AG10803 (cell line): Measurements from ENCODE around the gene ADNP2.

ENCODE experiments used
- DNase-seq: peaks from one replicate; pipeline ENCODE4 v3.0.0; 2010; ENCODE audit warnings: low read depth
- H3K4me3 ChIP-seq: 2 replicates; pipeline ENCODE4 v1.5.1; 2011; ENCODE audit warnings: mild to moderate bottlenecking, low read length, control low read depth
- TF ChIP-seq, protein P1 (sequence below): conservative IDR thresholded peaks from 2 replicates; pipeline ENCODE4 v1.5.1; 2011; ENCODE audit warnings: mild to moderate bottlenecking, low read length, control low read depth, inconsistent platforms

The ADNP2 gene

DNA sequence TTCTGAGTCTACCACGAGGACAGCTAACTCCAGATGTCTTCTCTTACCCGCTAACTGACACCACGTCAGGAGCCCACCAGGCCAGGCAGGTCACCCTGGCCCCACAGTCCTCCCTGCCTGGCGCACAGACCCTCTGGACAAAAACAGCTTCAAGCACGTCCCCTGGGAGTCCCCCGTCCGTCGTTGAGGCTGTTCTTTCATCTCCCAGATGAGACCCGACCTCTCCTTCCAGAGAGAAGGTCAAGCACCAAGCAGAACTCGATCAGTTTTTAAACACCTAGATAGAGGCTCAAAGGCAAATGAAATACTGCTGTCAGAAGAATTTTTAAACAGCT lies 80.4 kb downstream of the ADNP2 start:
- H3K4me3 ChIP-seq, result no peak overlapping the region
- TF ChIP-seq, protein P1, sequence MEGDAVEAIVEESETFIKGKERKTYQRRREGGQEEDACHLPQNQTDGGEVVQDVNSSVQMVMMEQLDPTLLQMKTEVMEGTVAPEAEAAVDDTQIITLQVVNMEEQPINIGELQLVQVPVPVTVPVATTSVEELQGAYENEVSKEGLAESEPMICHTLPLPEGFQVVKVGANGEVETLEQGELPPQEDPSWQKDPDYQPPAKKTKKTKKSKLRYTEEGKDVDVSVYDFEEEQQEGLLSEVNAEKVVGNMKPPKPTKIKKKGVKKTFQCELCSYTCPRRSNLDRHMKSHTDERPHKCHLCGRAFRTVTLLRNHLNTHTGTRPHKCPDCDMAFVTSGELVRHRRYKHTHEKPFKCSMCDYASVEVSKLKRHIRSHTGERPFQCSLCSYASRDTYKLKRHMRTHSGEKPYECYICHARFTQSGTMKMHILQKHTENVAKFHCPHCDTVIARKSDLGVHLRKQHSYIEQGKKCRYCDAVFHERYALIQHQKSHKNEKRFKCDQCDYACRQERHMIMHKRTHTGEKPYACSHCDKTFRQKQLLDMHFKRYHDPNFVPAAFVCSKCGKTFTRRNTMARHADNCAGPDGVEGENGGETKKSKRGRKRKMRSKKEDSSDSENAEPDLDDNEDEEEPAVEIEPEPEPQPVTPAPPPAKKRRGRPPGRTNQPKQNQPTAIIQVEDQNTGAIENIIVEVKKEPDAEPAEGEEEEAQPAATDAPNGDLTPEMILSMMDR, result no peak
- DNase-seq, result no peak
